PC-9 (cell line): ENCODE results near the gene KIF26A. TPM values are rescaled to one million over a fixed set of nuclear protein-coding genes. Genes with fewer than 3 reads are reported as not detected.

Experiments used
- BruUV-seq: library from RNA; stranded (reverse); fragments of 400-500 nt; replicated peaks from 2 replicates; lab custom pipeline; 2021; lab: Mats Ljungman, UMichigan
- CTCF ChIA-PET: fragments of 300-600 bp; sonication (Branson Sonifier 250); formaldehyde crosslinking; loops from one replicate; lab custom pipeline; 2022; ENCODE audit warnings: antibody characterized with exemption; lab: Charles Lee
- POLR2A ChIA-PET: fragments of 300-600 bp; sonication (Branson Sonifier 250); formaldehyde crosslinking; loops from one replicate; lab custom pipeline; 2022; ENCODE audit warnings: antibody characterized with exemption; ENCODE audit not compliant: unreplicated experiment; lab: Charles Lee
- DNase-seq, 2 experiments: peaks; one replicate each; pipeline versions ENCODE4 v3.0.0 to v3.0.0-alpha.2; 2015 to 2022; ENCODE audit warnings: mixed read lengths in 1 of 2
- H2AFZ ChIP-seq: fragments of 200-600 bp; sonication (generic); 2 replicates; pipeline ENCODE4 v1.8.1; 2017; ENCODE audit warnings: antibody characterized with exemption
- H3F3A ChIP-seq: fragments of 200-600 bp; sonication (generic); 2 replicates; pipeline ENCODE4 v1.8.1; 2017; ENCODE audit warnings: antibody characterized with exemption, mild to moderate bottlenecking, low read depth; ENCODE audit not compliant: insufficient read depth
- H3K27ac ChIP-seq: fragments of 200-600 bp; sonication (generic); 2 replicates; pipeline ENCODE4 v1.6.1; 2016; ENCODE audit warnings: mixed run types
- H3K27me3 ChIP-seq: fragments of 200-600 bp; sonication (generic); 2 replicates; pipeline ENCODE4 v1.6.1; 2016; ENCODE audit warnings: low read depth, mixed run types; ENCODE audit not compliant: insufficient read depth
- H3K36me3 ChIP-seq: fragments of 200-600 bp; sonication (generic); 2 replicates; pipeline ENCODE4 v1.6.1; 2016; ENCODE audit warnings: low read depth, mixed run types
- H3K4me1 ChIP-seq: fragments of 200-600 bp; sonication (generic); replicated peaks from 2 replicates; pipeline ENCODE4 v1.6.1; 2016; ENCODE audit warnings: mixed run types; ENCODE audit not compliant: insufficient read depth
- H3K4me2 ChIP-seq: fragments of 200-600 bp; sonication (generic); 2 replicates; pipeline ENCODE4 v1.6.1; 2017; ENCODE audit warnings: mixed run types
- H3K4me3 ChIP-seq: fragments of 200-600 bp; sonication (generic); 2 replicates; pipeline ENCODE4 v1.6.1; 2016; ENCODE audit warnings: mixed run types
- H3K79me2 ChIP-seq: fragments of 200-600 bp; sonication (generic); 2 replicates; pipeline ENCODE4 v1.6.1; 2017; ENCODE audit warnings: low read depth, mixed run types
- H3K9me2 ChIP-seq: fragments of 200-600 bp; sonication (generic); 2 replicates; pipeline ENCODE4 v1.8.1; 2017; ENCODE audit warnings: mild to moderate bottlenecking; ENCODE audit not compliant: insufficient read depth
- H3K9me3 ChIP-seq: fragments of 200-600 bp; sonication (generic); 2 replicates; pipeline ENCODE4 v1.8.1; 2016; ENCODE audit warnings: low read depth; ENCODE audit not compliant: insufficient read depth
- H4K20me1 ChIP-seq: fragments of 200-600 bp; sonication (generic); 2 replicates; pipeline ENCODE4 v1.8.1; 2017; ENCODE audit not compliant: insufficient read depth
- CTCF ChIP-seq: fragments of 200-600 bp; sonication (generic); conservative IDR thresholded peaks from 2 replicates; pipeline ENCODE4 v1.6.1; 2017; ENCODE audit warnings: mixed run types, antibody characterized with exemption, mild to moderate bottlenecking, moderate library complexity
- EZH2 ChIP-seq: fragments of 200-600 bp; sonication (generic); IDR thresholded peaks from 2 replicates; pipeline ENCODE4 v1.8.0; 2017; ENCODE audit warnings: antibody characterized with exemption, low read depth
- intact Hi-C: fragments of 100-400 bp; cut with micrococcal nuclease; formaldehyde crosslinking; loops from one replicate; pipeline ENCODE4 v1.10.0; 2022; ENCODE audit not compliant: unreplicated experiment
- total RNA-seq: library from RNA; stranded (reverse); gene quantifications from 2 replicates; pipeline ENCODE4 v1.2.3, GENCODE V29; 2021

KIF26A gene
- total RNA-seq, 1 experiment from 2014 or later: 0.17 TPM

DNA sequence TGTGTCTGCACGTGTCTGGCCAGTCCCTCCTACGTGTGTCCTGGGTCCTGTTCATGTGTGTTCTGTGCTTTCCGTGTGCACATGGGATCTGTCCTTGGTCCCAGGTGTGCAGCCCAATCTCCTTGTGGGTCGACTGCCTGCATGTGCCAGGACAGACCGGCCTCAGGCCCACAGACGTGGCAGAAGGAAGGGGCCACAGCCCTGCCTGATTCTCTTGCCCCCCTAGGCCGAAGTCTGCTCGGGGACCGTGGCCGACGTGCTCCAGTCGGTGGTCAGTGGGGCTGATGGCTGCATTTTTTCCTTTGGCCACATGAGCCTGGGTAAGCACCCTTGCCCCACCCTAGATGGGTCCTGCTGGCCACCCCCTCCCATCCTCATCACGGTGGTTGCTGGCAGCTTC, 34.0 kb downstream of the KIF26A start:
- DNase-seq: no peak
- Histone ChIP-seq H3K27me3 (peaks cover 82% of the 10 kb centered on the region), H3K36me3 (no peaks in the 10 kb centered on the region), H3K4me1 (peaks cover 6% of the 10 kb centered on the region; the same call in 1 of the 2 replicates), H2AFZ (no peak overlapping the region), H3K79me2 (no peaks in the 10 kb centered on the region), H3F3A (no peaks in the 10 kb centered on the region), H4K20me1 (no peaks in the 10 kb centered on the region), H3K9me2 (no peaks in the 10 kb centered on the region), H3K27ac (no peak overlapping the region), H3K9me3 (no peaks in the 10 kb centered on the region), H3K4me3 (no peak overlapping the region), H3K4me2 (no peak overlapping the region)
- BruUV-seq: no TSS peak
- CTCF ChIA-PET: no interaction called here
- intact Hi-C loops: no loop called here
- no peak for TF ChIP-seq CTCF
- TF ChIP-seq EZH2: no peak
- POLR2A ChIA-PET: no interaction called here

- no peaks in the 10 kb centered on the region for H3K79me2 ChIP-seq
- peaks cover 80% of the 10 kb centered on the region for H3K27me3 ChIP-seq
Measured at GRCh38 chr14:104172880-104173279, 34.5 kb downstream of the KIF26A start.

DNA sequence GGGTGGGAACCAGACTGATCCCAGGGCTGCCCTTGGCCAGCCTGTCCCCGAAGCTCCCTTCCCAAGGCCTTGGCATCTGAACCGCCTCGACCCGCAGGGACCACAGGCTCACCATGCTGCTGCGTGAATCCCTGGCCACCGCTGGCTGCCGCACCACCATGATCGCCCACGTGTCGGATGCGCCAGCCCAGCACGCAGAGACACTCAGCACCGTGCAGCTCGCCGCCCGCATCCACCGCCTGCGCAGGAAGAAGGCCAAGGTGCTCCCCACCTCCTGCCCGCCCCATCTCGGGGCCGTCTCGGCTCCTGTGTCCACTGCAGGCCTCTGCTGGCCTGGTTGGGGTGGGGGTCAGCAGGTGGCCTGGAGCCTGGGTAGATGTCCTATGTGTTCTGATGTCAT, 35.7 kb downstream of the KIF26A start:
- no peak for DNase-seq
- Histone ChIP-seq H3F3A (no peaks in the 10 kb centered on the region), H3K4me1 (peaks cover 6% of the 10 kb centered on the region; the same call in 1 of the 2 replicates), H3K9me2 (no peaks in the 10 kb centered on the region), H3K27ac (no peak overlapping the region), H3K27me3 (peaks cover 80% of the 10 kb centered on the region), H3K9me3 (no peaks in the 10 kb centered on the region), H3K79me2 (no peaks in the 10 kb centered on the region), H2AFZ (no peak overlapping the region), H3K36me3 (no peaks in the 10 kb centered on the region), H3K4me3 (no peak overlapping the region), H3K4me2 (no peak overlapping the region), H4K20me1 (no peaks in the 10 kb centered on the region)
- intact Hi-C loops: no loop called here
- no peak for TF ChIP-seq CTCF
- TF ChIP-seq EZH2: no peak
- POLR2A ChIA-PET: no interaction called here
- CTCF ChIA-PET: no interaction called here
- BruUV-seq: no TSS peak

More at GRCh38 chr14:104172880-104173279, 34.5 kb downstream of the KIF26A start:
- no peak overlapping the region for H3K27ac ChIP-seq
- CTCF ChIA-PET: no interaction called here
- no peak for TF ChIP-seq EZH2
- no peak for TF ChIP-seq CTCF
- no peak overlapping the region for H3K4me3 ChIP-seq
- H3K9me2 ChIP-seq: no peaks in the 10 kb centered on the region
- peaks cover 6% of the 10 kb centered on the region; the same call in 1 of the 2 replicates for H3K4me1 ChIP-seq
- no peaks in the 10 kb centered on the region for H3F3A ChIP-seq
- DNase-seq: no peak
- POLR2A ChIA-PET: no interaction called here
- H4K20me1 ChIP-seq: no peaks in the 10 kb centered on the region
- H3K4me2 ChIP-seq: no peak overlapping the region
- no TSS peak for BruUV-seq
- intact Hi-C loops: no loop called here
- H3K9me3 ChIP-seq: no peaks in the 10 kb centered on the region
- H3K36me3 ChIP-seq: no peaks in the 10 kb centered on the region
- H2AFZ ChIP-seq: no peak overlapping the region
